Amniotic epithelial cell (primary cell): ENCODE results near the gene SLIT3.
A peak's percentile ranks its signal among the peaks of the same experiment; 100 is the strongest.

ENCODE experiments used
- DNase-seq: peaks from one replicate; pipeline ENCODE4 v3.0.0-alpha.2; 2010; ENCODE audit warnings: low read depth

Gene SLIT3

GRCh38 chr5:169029661-169030274 lies 271.2 kb downstream of the SLIT3 start:
- no peak for DNase-seq

DNA sequence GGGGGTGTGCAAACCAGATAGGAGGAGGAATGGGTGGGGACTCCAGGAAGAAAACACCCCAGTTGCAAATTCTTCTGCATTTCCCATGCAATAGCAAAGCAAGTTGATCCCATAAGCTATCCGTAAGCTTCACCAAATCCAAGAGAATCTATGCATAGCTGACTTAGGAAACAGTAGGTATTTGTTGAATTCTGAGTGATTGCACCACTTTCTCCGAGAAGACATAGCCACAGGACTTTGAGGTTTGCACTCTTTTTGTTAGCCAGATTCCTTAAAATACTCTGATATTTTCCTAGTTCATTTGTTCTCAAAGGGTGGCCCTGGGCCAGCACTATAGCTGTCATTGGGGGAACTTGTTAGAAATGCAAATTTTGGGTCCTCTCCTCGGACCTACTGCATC lies 271.9 kb downstream of the SLIT3 start:
- peak; percentile 59 for DNase-seq

- no peak for DNase-seq
These were observed 273.4 kb downstream of the SLIT3 start for GRCh38 chr5:169027501-169028061.

- no peak for DNase-seq
These were observed 275.4 kb downstream of the SLIT3 start for GRCh38 chr5:169025491-169025890.

DNA sequence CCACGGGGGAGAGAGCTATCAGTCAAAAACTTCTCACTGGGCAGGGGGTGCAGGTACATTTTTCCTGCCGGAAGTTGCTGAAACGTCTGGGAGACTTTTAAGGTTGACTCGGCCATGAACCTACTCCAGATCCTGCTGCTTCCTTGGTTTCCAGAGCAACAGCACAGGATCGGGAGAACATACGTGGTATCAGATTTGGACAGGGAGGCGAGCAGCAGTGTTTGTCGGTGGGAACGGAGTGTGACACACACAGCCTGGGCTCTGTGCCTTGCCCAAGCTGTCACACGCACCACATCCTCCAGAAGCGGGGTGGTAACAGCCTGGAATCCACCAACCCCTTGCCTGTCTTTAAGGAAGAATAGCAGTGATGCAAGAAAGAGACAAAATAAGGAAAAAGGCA lies 276.5 kb downstream of the SLIT3 start:
- no peak for DNase-seq

DNA sequence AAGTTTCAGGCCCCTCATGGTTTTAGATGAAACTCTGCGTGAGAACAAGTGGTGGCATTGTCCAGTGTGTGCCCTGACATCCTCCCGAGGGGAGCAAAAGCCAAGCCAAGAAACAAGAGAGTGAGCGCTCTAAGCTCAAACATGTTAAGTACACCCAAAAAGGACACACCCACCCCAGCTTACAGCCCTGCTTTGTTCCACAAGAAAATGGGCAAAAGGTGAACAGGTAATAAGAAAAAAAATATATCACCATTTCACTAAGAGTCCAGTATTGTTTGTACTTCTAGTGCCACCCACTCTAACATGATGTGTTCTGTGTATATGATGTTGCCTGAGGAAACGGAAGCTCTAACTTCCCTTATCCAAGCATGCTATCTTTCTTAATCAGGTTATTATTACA lies 278.2 kb downstream of the SLIT3 start:
- DNase-seq, result no peak

DNA sequence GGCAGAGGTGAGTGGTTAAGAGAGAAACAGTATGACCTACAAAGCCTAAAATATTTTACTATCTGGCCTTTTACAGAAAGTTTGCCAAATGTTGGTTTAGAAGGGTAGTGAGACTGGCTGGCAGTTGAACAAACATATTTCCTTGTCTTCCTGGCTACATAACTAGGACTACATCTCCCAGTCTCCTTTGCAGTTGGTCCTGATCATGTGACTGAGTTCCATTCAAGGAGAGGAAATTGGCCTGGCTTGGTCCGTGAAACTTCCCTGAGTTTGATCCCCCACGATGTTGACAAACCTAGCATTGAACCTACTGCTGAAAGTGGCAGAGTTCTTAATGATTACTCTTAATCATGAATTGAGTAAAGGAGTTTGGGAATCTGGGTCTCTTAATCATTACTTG lies 280.8 kb downstream of the SLIT3 start:
- DNase-seq, result peak; percentile 48

DNA sequence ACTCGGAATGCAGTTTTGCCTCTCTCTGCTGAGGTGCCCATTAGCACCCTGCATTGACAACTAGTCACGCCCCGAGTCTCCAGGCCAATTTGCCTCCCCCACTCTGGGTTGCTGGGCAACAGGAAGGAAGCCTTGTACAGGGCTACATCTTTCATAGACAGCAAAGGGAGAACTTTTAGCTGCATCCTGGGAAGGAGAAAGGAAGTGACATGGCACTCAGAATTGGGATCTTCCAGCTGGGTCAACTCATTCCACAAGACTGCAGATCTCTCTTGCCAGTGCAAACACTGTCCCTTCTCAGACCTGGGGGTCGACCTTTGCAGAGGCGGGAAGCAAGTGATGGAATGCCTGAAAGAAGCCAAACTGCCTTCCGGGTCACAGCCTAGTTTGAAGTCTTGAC lies 282.0 kb downstream of the SLIT3 start:
- no peak for DNase-seq

GRCh38 chr5:169015991-169016390 lies 284.9 kb downstream of the SLIT3 start:
- DNase-seq, result no peak

DNA sequence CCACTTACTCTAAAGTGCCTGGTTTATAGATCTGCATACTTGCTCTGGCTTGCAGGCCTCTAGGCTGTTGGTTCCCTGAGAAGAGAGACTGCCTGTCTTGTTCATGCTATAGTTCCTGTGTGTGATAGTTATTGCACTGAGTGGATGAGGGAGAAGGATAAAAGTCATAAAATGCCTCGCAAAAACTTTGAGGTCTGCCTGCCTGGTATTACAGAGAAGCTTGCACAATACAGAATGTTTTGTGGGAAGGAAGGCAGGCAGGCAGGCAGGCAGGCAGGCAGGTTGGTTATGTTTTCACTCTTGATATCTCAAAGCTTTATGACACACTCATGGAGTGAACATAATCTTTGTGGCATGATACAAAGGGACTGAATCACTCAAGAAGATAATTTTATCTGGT lies 287.1 kb downstream of the SLIT3 start:
- DNase-seq, result peak; percentile 87

DNA sequence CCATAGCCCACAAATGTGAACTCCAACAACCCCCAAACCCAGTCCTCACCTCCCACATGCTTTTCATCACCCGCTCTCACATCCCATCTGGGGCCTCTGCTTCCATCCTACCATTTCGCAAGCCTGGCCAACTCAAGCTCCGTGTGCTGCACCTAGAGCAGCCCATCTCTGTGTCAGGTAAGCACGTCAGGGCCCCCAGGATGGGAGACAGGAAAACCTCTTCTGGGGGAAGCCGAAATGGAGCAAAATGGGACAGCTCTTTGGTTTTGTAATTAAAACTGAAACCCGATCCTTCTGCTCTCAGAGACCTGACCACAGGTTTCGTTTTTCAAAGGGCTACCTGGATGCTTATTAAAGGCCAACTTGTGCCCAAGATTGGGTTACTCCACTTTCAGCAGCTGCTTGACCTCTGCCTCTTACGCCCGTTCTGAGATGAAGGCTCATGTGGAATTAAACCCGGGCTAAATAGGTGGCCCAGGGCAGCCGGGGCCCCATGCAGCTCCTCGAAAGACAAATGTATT lies 287.7 kb downstream of the SLIT3 start:
- DNase-seq, result peak; percentile 71

DNA sequence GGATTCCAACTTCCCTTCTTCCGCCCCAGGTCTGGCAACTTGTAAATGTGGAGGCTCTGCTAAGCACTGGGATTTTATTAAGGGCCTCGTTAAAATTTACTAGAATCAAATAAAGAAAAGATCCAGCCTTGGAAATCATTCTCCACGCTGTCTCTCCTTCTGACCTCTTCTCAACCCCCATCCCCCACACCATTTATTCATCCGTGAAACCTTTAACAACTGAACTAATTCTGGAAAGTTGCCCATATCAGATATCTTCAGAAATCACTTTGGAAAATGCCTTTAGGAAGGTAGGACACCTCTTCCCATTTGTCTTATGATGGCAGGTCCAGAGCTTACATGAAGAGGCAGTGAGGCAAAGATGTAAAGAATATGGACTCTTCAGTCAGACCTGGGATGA lies 288.5 kb downstream of the SLIT3 start:
- DNase-seq, result no peak

DNA sequence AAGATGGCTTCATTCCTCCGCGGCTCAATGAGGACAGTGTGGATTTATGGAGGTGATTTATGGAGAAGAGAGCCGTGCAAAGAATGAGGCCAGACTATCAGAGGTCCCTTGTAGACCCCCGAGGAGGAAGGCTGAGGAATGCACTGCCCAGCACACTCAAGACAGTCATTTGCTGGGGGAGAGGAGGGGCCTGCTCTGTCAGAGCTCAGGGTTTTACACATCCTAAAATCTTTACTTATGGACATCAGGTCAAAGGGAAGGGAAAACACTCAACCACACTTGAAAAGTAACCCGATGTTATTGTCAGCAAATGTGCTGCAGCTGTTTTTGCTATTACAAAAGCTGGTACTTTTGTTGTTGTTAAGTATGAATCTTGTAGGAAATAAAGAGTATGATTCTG lies 289.5 kb downstream of the SLIT3 start:
- no peak for DNase-seq

- no peak for DNase-seq
These were observed 289.9 kb downstream of the SLIT3 start for GRCh38 chr5:169011009-169011408.

GRCh38 chr5:169009123-169009522 lies 291.8 kb downstream of the SLIT3 start:
- DNase-seq, result no peak

- DNase-seq, result no peak
These were observed 293.8 kb downstream of the SLIT3 start for GRCh38 chr5:169006842-169007790.

DNA sequence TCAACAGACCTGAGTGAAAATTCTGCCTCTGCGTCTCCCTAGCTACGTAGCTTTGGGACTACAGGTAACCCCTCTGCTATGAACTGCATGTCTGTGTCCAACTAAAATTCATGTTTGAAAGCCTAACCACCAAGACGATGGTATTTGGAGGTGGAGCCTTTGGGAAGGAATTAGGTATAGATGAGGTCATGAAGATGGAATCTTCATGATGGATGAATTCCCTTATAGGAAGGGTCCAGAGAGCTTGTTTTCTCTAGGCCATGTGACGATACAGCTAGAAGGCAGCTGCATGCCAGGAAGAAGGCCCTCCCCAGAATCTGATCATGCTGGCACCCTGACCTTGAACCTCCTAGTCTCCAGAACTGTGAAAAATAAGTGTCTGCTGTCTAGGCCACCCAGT lies 296.4 kb downstream of the SLIT3 start:
- peak; percentile 15 for DNase-seq

- DNase-seq, result peak; percentile 16
These were observed 297.0 kb downstream of the SLIT3 start for GRCh38 chr5:169003721-169004541.

- no peak for DNase-seq
These were observed 297.9 kb downstream of the SLIT3 start for GRCh38 chr5:169002953-169003555.

DNA sequence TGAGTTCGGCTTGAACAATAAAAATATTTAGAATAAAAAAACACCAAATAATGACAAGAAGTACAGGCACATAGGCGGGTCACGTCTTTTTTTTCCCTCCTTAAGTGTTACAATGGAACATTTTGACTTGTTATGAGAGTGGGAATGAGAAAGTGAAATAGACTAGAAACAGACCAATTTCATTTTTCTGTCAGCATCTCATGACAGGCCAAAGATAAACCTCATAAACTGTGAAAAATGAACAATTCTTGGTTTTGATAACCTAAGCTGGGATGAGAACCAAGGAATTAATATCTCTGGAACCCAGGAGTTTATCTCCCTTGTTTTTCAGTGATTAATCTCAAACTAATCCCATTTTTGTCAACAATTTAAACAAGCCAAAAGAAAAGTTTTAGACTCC lies 299.5 kb downstream of the SLIT3 start:
- peak; percentile 40 for DNase-seq

DNA sequence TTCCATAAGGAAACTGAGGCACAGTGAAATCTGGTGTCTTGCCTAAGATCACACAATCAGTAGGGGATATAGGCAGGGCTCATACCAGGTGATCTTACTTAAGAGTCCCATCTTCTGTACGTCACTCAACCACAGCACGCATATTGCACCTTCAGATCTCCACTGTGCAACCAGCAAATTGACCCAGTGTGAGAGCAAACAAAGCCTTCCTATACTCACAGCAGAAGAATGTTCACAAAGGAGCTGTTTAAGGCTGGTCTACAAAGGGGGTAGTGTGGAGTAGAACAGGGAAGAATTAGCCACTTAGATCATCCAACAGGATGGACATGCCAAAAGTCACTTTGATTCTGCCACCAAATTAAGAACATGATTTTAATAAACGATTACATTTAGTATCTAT lies 305.9 kb downstream of the SLIT3 start:
- DNase-seq, result no peak

- peak; percentile 50 for DNase-seq
These were observed 308.3 kb downstream of the SLIT3 start for GRCh38 chr5:168992687-168993086.
